KG1 (cell line): ENCODE results near the gene IPPK.
"Not testable (repeated sequence)": the region's sequence is repeated elsewhere in the genome, so short reads cannot be mapped to it uniquely, and the experiment has no call there.

ENCODE experiments used
- DNase-seq: peaks from one replicate; lab custom pipeline; 2025; lab: John Stamatoyannopoulos, UW

IPPK gene

GRCh38 chr9:92592537-92592936 is 77.4 kb downstream of the IPPK start:
- DNase-seq = no peak

GRCh38 chr9:92590377-92590776 is 79.6 kb downstream of the IPPK start:
- DNase-seq = no peak

GRCh38 chr9:92589923-92590322 is 80.0 kb downstream of the IPPK start:
- DNase-seq = no peak

- no peak for DNase-seq
Measured at GRCh38 chr9:92576175-92576574, 93.8 kb downstream of the IPPK start.

GRCh38 chr9:92573612-92574011 is 96.3 kb downstream of the IPPK start:
- not testable (repeated sequence) for DNase-seq

GRCh38 chr9:92571871-92572270 is 98.1 kb downstream of the IPPK start:
- DNase-seq = not testable (repeated sequence)

- DNase-seq = no peak
Measured at GRCh38 chr9:92564982-92565381, 104.9 kb downstream of the IPPK start.

GRCh38 chr9:92564504-92564903 is 105.4 kb downstream of the IPPK start:
- no peak for DNase-seq
